Prostate gland (tissue), 2 donors: ENCODE results near the gene LRRIQ1. TPM values are rescaled to one million over a fixed set of nuclear protein-coding genes. Genes with fewer than 3 reads are reported as not detected.

Source experiments
- DNase-seq: peaks from one replicate; pipeline ENCODE4 v3.0.0-alpha.2; 2019; ENCODE audit warnings: low spot score
- H3K27ac ChIP-seq, 2 donors: fragments of 200-600 bp; sonication (generic); 2 replicates each; pipeline ENCODE4 v1.5.1; 2017 to 2019
- H3K27me3 ChIP-seq: fragments of 200-600 bp; sonication (generic); replicated peaks from 2 replicates; pipeline ENCODE4 v1.5.1; 2019; ENCODE audit not compliant: insufficient read depth
- H3K36me3 ChIP-seq, 2 donors: fragments of 200-600 bp; sonication (generic); 1 replicate in 1 of 2; 2 replicates in 1 of 2; pipeline versions ENCODE4 v1.5.1 to v1.8.1; 2017 to 2019
- H3K4me1 ChIP-seq: fragments of 200-600 bp; sonication (generic); replicated peaks from 2 replicates; pipeline ENCODE4 v1.5.1; 2019
- H3K4me3 ChIP-seq, 2 donors: fragments of 200-600 bp; sonication (generic); 2 replicates each; pipeline ENCODE4 v1.5.1; 2017 to 2019
- H3K9me3 ChIP-seq: fragments of 200-600 bp; sonication (generic); 2 replicates; pipeline ENCODE4 v1.5.1; 2017
- POLR2A ChIP-seq: fragments of 450-650 bp; IDR thresholded peaks from one replicate; pipeline ENCODE4 v1.6.1; 2016; ENCODE audit warnings: antibody characterized with exemption, mild to moderate bottlenecking
- POLR2AphosphoS5 ChIP-seq: sonication (generic); formaldehyde crosslinking; IDR thresholded peaks from one replicate; pipeline ENCODE4 v1.6.1; 2017; ENCODE audit warnings: antibody characterized with exemption
- WGBS: methylation state at CpG from one replicate; pipeline ENCODE4 v1.1.5; 2018; 5-methylcytosine and 5-hydroxymethylcytosine counted together
- intact Hi-C: fragments of 100-400 bp; cut with DNase I; formaldehyde crosslinking; loops from one replicate; pipeline ENCODE4 v1.14.2; 2022
- total RNA-seq, 2 donors: library from RNA; depleted of rRNA; stranded (reverse); fragments of >200 nt; gene quantifications; one replicate each; pipeline ENCODE4 v1.1.0, GENCODE V29; 2016
- TF ChIP-seq, protein P1 (sequence below), 4 experiments: fragments of 200-600 bp in 2 of 4; fragments of 450-650 bp in 2 of 4; sonication (generic) in 2 of 4; IDR thresholded peaks; 1 replicate in 3 of 4; 2 replicates in 1 of 4; pipeline ENCODE4 v1.5.1; 2016 to 2019; ENCODE audit warnings: antibody characterized with exemption in 4 of 4, mild to moderate bottlenecking in 2 of 4, moderate library complexity in 2 of 4

The LRRIQ1 gene
- total RNA-seq, 2 donors from 2014 or later: 2.6 to 12.8 TPM

DNA sequence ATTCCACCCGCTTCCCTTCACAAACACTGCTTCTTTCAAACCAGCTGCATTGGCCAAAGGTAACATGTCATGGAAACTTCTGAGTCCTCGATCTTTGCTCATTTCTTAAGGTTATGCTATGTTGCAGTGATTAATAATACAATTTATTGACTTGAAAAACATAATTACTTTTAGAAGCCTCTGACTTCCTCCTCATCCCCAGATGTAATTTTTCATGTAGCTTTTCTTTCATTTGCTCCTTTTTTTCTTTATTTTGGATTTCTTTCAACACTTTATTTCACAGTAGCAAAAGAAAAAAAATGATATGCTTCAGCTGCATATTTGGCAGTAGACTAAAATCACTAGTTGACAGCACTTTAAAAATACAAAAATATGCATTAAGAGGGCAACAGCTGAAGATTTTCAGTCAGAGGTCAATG, 116.2 kb downstream of the LRRIQ1 start:
- intact Hi-C loops: no loop called here
- Histone ChIP-seq H3K4me3 (no peak overlapping the region), H3K4me1 (no peaks in the 10 kb centered on the region), H3K9me3 (no peaks in the 10 kb centered on the region), H3K27ac (no peak overlapping the region), H3K36me3 (no peaks in the 10 kb centered on the region), H3K27me3 (no peaks in the 10 kb centered on the region)
- TF ChIP-seq, protein P1, sequence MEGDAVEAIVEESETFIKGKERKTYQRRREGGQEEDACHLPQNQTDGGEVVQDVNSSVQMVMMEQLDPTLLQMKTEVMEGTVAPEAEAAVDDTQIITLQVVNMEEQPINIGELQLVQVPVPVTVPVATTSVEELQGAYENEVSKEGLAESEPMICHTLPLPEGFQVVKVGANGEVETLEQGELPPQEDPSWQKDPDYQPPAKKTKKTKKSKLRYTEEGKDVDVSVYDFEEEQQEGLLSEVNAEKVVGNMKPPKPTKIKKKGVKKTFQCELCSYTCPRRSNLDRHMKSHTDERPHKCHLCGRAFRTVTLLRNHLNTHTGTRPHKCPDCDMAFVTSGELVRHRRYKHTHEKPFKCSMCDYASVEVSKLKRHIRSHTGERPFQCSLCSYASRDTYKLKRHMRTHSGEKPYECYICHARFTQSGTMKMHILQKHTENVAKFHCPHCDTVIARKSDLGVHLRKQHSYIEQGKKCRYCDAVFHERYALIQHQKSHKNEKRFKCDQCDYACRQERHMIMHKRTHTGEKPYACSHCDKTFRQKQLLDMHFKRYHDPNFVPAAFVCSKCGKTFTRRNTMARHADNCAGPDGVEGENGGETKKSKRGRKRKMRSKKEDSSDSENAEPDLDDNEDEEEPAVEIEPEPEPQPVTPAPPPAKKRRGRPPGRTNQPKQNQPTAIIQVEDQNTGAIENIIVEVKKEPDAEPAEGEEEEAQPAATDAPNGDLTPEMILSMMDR (IDR thresholded peaks at IDR 0.05): no peak
- TF ChIP-seq POLR2AphosphoS5 (no peak), POLR2A (no peak)
- no peak for DNase-seq
- WGBS: 65% methylated on average over 2 of the region's 2 CpGs

- Histone ChIP-seq H3K9me3 (no peaks in the 10 kb centered on the region), H3K27ac (no peak overlapping the region), H3K27me3 (no peaks in the 10 kb centered on the region), H3K4me3 (no peak overlapping the region), H3K36me3 (no peaks in the 10 kb centered on the region), H3K4me1 (no peaks in the 10 kb centered on the region)
- WGBS: 35% methylated on average over 2 of the region's 2 CpGs
- TF ChIP-seq POLR2A (no peak), POLR2AphosphoS5 (no peak)
- TF ChIP-seq, protein P1 (IDR thresholded peaks at IDR 0.05): peak in 2 of 4 experiments; percentile 10 to 30
- intact Hi-C loops: no loop called here
- DNase-seq: no peak
Measured at GRCh38 chr12:85155791-85156190, 119.6 kb downstream of the LRRIQ1 start.

DNA sequence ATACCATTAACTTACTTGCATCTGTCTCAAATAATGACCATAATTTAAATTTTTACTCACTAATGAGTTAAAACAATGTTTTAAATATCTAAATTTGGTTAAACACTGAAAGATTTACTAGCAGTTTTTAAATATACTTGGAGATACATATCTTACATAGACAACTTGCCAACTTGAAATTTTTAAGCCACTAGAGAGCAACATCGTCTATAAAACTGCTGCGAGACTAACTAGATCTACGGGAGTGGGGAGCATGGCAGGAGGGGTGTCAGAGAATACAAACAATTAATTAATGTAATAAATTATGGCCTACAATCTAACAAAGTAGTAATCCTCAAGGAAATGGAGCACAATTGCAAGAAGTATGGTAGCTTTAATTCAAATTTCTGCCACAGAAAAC, 120.4 kb downstream of the LRRIQ1 start:
- H3K4me1 ChIP-seq: no peaks in the 10 kb centered on the region
- DNase-seq: no peak
- H3K27ac ChIP-seq: no peak overlapping the region
- H3K36me3 ChIP-seq: no peaks in the 10 kb centered on the region
- TF ChIP-seq, protein P1 (IDR thresholded peaks at IDR 0.05): no peak
- TF ChIP-seq POLR2AphosphoS5 (no peak), POLR2A (no peak)
- no peaks in the 10 kb centered on the region for H3K9me3 ChIP-seq
- no peak overlapping the region for H3K4me3 ChIP-seq
- intact Hi-C loops: no loop called here
- no peaks in the 10 kb centered on the region for H3K27me3 ChIP-seq
- 32% methylated on average over 3 of the region's 3 CpGs for WGBS

DNA sequence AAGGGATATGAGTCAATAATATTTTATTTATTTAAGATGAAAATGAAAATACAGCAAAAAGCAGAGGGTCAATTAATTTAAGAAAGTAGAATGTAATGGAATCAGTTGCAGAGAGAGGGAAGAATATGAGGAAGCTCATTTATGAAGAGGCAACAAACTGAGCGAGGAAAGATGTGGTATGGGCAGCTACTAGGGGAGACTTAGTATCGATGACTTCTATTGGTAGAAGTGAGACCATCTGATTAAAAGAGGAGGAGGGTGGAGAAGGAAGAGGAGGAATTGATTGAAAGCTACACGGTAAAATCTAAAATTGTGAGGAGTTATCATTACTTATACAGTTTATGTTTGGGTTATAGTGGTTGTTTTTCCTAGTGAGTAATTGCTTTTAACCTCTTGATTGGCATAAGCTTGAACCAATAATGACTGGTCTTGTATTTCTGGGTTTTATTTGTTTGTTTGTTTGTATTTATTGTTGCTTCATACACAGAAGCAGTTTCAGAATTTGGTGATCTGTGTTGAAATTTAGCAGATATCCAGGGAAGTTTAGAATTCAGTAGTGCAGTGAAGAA, 121.0 kb downstream of the LRRIQ1 start:
- Histone ChIP-seq H3K4me1 (no peaks in the 10 kb centered on the region), H3K27me3 (no peaks in the 10 kb centered on the region), H3K27ac (no peak overlapping the region), H3K4me3 (no peak overlapping the region), H3K9me3 (no peaks in the 10 kb centered on the region), H3K36me3 (no peaks in the 10 kb centered on the region)
- 85% methylated on average over 3 of the region's 3 CpGs for WGBS
- DNase-seq: no peak
- intact Hi-C loops: no loop called here
- TF ChIP-seq POLR2A: no peak
- TF ChIP-seq, protein P1 (IDR thresholded peaks at IDR 0.05): no peak
- no peak for TF ChIP-seq POLR2AphosphoS5

DNA sequence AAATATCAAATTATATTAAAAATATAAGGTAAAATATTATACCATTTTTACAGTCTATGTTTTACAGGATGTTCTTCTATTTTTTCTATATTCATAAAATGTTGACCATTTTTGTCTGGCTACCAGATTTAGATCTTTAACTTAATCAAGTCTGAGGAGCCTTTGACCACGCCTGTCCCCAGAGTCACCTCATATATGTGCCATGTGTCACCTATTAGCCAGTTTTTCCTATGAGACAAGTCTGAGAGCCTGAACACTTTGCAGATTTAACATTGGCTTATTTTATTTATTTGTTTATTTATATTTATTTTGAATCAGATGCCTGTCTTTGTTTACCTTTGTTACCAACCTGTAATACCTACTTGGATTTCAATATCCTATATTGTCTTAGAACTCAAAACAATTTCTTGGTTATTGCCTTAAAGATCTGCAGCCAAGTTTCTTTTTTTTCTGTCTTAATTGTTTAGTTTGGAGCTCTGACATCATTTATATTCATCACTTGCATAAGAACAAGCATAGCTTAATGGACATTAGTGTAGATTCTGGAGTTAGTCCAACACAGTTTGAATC, 127.7 kb downstream of the LRRIQ1 start:
- no peaks in the 10 kb centered on the region for H3K4me1 ChIP-seq
- 94% methylated on average over 1 of the region's 1 CpG for WGBS
- intact Hi-C loops: no loop called here
- DNase-seq: no peak
- no peaks in the 10 kb centered on the region for H3K27me3 ChIP-seq
- no peaks in the 10 kb centered on the region for H3K36me3 ChIP-seq
- no peak overlapping the region for H3K4me3 ChIP-seq
- H3K9me3 ChIP-seq: no peaks in the 10 kb centered on the region
- TF ChIP-seq POLR2A (no peak), POLR2AphosphoS5 (no peak)
- TF ChIP-seq, protein P1 (IDR thresholded peaks at IDR 0.05): no peak
- H3K27ac ChIP-seq: no peak overlapping the region
